GM12892 (cell line): Measurements from ENCODE around the gene PUS10.

ENCODE experiments used
- POLR2A ChIP-seq: IDR thresholded peaks from 2 replicates; pipeline ENCODE4 v1.6.1; 2011; ENCODE audit warnings: low read depth, low read length, control low read depth
- POLR2AphosphoS5 ChIP-seq: IDR thresholded peaks from 2 replicates; pipeline ENCODE4 v1.6.1; 2011; ENCODE audit warnings: low read depth, low read length, control low read depth
- TAF1 ChIP-seq: IDR thresholded peaks from 2 replicates; pipeline ENCODE4 v1.6.1; 2011; ENCODE audit warnings: low read depth, mild to moderate bottlenecking, control low read depth, low read length, borderline replicate concordance

GRCh38 chr2:60958361-60958760, 59.7 kb downstream of the PUS10 start:
- no peak for TF ChIP-seq POLR2A
- TF ChIP-seq POLR2AphosphoS5: no peak
- TF ChIP-seq TAF1: no peak
